ENCODE measurements around the gene OR1J4. TPM values are rescaled to one million over a fixed set of nuclear protein-coding genes. Genes with fewer than 3 reads are reported as not detected.
"Not testable (repeated sequence)": the region's sequence is repeated elsewhere in the genome, so short reads cannot be mapped to it uniquely, and the experiment has no call there.

Gene OR1J4, protein sequence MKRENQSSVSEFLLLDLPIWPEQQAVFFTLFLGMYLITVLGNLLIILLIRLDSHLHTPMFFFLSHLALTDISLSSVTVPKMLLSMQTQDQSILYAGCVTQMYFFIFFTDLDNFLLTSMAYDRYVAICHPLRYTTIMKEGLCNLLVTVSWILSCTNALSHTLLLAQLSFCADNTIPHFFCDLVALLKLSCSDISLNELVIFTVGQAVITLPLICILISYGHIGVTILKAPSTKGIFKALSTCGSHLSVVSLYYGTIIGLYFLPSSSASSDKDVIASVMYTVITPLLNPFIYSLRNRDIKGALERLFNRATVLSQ
- total RNA-seq, result not detected

DNA sequence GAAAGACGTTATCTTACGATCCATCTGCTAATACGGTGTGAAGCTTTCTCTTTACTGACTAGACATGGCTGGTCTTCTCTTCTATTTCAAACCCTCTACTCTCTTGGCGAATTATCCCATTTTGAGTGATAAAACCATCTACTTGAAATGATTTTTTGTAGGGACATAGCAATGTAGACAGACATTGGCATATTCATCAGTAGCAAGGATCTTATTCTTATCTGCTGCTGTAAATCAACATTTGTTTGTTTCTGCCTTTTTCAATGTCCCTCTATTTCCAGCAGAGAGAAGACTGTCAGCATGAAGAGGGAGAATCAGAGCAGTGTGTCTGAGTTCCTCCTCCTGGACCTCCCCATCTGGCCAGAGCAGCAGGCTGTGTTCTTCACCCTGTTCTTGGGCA lies at the start of gene OR1J4:
TSS of gene OR1J4 (plus strand) at position 301 of the 400 bp plus-strand sequence. CDS start at position 301, 0 bp downstream.
- DNase-seq, result no peak

DNA sequence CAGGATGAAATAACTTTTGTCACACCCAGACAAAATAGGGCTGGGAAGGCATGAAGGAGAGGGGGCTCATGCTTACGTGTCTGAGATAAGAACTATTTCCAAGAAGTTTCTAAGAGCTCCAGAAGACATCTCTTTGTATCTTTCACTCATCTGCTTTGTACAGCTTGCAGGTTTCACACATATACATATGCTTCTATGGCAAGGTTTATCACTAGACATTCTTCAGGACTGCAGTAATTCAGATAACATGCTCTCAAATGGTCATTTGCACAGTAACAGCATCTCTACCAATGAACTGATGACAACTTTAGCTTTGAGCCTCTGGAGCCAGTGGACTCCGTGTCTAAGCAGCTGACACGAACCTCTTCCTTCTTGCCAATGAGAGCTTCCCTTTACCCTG lies 44.4 kb upstream of the OR1J4 start:
- DNase-seq, result no peak

DNA sequence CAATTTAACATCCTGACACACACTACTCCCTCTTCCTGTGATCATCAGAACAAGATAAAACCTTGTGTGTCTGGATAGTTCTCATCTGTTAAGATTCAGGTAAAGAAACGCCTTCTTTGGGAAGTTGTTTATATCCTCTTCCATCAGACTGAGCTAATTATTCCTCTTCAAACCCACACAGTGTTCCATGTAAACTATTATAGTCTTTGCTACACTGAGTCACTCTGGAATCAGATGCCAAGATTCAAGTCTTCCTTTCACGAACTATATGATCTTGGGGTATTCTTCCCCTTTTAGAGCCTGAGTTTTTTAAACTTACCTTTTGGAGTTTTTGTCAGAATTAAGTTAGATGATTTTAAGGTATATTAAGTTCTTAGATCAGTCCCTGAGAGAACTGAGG lies 43.2 kb upstream of the OR1J4 start:
- DNase-seq, result no peak

DNA sequence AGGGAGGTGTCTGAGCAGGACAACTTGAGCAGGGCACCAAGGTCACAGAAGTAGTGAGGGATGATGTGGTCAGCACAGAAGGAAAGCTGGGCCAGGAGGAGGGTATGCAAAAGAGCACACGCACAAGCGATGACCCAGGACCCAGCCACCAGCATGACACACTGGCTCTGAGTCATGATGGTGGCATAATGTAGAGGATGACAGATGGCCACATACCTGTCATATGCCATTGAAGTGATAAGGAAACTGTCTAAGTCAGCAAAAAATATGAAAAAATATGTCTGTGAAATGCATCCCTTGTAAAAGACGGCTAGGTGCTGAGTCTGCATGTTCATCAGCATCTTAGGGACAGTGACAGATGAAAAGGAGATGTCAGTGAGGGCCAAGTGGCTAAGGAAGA lies 41.6 kb upstream of the OR1J4 start:
- no peak for DNase-seq

DNA sequence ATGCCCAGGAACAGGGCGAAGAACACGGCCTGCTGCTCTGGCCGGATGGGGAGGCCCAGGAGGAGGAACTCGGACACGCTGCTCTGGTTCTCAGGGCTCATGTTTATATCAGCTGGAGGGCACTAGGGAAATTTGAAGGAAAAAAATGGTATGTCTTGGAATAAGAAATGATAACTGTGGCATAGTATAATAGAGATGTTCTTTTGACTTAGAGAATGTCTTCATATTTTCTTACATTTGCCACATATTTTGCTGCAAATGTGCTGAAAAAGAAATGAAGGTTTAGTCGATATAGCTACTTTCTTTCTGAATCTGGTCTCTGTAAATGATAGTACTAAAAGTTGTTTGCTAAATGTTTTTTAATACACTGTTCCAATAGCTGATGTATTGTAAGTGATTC lies 41.1 kb upstream of the OR1J4 start, which contains the start of gene OR1J1:
TSS of gene OR1J1 (minus strand) at position 101 of the 400 bp plus-strand sequence. CDS start at position 101, 0 bp downstream.
- DNase-seq, result no peak

DNA sequence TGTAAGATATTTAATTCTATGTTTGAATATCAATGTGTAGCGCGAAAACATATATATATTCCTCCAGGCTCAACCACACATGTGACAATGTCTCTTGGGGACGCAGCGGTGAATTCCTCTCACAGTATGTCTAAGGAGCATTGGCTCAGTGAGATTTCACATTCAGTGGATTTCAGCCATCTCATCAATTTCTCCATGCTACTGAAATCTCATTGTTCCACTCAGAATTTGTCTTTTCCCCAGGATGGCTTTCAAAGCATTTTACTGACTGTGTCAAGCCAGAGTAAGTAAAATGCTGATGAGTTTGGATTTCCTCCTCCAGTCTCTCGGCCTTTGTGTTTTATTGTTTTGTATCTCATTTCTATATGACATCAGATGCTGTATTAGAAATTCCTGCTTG lies 39.9 kb upstream of the OR1J4 start:
- no peak for DNase-seq

DNA sequence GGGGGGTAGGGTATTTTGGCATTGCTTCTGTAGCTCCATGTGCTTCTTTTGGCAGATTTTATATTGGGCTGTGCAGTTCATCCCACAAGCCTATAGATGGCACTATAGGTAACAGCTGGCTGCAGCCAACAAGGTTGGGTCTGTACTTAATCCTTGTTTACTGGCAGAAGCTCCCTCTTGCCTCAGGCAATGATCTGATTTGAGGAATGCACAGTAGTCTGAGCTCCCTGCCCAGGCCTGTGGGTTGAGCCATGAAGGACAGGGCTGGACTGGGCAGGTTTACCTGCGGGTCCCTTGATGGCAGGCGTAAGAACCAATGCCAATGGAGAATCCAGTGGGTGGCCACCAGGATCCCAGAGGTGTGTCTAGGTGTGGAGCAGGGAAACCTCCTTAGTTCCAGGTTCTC lies 20.1 kb upstream of the OR1J4 start:
- DNase-seq, result no peak

DNA sequence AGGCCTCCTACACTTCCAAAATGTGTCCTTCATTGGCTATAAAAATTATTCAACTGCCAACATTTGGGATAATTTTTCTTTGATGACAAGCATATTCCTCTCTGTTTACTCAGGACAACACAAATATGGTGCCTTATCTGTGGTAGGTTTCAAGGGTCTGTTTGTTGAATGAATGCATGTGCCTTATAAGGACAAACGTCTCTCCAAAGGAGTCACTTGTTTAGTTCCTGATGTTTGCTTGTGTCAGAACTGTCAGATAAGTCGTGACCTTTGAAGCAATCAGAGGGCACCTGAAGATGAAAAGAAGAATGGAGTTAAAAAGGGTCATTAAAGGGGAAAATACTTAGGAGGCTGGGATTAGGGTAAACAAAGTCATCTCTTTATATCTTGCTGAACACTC lies 12.0 kb upstream of the OR1J4 start:
- no peak for DNase-seq

DNA sequence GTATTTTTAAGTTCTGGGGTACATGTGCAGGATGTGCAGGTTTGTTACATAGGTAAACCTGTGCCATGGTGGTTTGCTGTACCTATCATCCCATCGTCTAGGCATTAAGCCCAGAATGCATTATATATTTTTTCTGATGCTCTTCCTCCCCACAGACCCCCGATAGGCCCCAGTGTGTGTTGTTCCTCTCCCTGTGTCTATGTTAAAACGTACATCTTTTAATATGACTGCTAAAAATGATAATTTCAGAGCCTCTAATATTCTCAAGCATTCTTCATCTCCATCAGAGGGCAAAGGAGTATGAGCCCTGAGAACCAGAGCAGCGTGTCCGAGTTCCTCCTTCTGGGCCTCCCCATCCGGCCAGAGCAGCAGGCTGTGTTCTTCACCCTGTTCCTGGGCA lies 8.4 kb upstream of the OR1J4 start, which contains the start of gene OR1J2:
TSS of gene OR1J2 (plus strand) at position 301 of the 400 bp plus-strand sequence. CDS start at position 301, 0 bp downstream.
- no peak for DNase-seq

DNA sequence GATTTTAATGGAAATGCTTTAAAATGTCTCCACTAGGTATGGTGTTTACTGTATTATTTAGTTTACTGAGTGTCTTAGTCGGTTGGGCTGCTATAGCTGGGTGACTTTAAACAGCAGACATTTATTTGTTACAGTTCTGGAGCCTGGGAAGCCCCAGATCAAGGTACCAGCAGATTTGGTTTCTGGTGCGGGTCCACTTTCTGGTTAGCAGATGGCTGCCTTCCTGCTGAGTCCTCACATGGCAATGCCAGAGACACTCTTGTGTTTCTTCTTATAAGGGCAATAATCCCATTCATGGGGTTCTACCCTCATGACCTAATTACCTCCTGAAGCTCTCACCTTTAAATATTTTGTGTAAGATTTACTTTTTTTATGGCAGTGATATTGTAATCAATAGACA lies 715 bp upstream of the OR1J4 start:
- DNase-seq, result no peak

DNA sequence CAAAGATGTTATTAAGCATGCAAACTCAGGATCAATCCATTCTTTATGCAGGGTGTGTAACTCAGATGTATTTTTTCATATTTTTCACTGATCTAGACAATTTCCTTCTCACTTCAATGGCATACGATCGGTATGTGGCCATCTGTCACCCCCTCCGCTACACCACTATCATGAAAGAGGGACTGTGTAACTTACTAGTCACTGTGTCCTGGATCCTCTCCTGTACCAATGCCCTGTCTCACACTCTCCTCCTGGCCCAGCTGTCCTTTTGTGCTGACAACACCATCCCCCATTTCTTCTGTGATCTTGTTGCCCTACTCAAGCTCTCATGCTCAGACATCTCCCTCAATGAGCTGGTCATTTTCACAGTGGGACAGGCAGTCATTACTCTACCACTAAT lies 435 bp downstream of the OR1J4 start:
- DNase-seq, result no peak

DNA sequence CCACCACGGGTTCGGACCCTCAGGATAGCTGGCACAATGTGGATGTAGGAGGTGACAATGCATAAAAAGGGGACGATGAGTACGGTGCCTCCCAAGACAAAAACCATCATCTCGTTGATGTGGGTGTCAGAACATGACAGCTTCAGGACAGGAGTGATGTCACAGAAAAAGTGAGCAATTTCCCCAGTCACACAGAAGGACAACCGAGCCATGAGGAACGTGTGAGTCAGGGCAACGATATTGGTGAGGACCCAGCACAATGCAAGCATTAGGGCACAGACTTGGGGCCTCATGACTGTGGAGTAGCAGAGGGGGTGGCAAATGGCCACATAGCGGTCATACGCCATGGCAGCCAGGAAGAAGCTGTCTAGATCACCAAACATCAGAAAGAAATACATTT lies 7.7 kb downstream of the OR1J4 start:
- DNase-seq, result no peak

DNA sequence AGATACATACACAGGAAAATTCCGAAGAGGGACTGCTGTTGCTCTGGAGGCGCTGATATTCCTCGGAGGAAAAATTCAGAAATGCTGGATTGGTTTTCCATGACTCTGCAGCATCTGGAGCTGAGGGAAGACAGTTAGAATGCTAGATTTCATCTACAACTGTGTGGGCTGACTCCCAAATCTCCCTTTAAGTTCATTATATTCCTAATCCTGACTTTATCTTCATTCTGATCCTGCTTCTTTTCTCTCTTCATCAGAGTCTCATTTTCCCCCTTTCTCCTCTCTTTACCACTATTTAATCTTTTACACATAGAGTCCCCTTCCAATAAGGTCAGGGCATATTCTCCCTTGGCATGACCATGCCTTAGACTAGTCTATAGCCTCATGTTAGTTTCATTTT lies 8.3 kb downstream of the OR1J4 start, which contains the start of gene OR1N1:
TSS of gene OR1N1 (minus strand) at position 101 of the 400 bp plus-strand sequence. CDS start at position 101, 0 bp downstream.
- DNase-seq, result no peak

DNA sequence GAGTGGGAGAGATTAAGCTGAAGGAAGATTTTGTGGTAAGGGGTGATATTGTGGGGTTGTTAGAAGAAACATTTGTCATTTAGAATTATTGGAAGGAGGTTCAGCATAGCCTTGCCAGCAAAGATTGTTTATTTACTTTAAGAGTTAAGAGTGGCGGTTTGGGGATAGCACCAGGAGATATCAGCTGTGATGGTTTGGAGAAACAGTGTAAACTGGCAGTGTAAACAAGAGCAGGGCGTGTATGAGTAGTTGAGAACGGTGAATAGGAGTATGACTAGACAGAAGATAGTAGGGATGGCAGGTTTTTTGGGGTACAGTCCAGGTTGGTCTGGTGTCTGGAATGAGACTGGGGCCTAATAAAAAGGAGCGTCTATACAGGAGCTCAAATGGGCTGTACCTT lies 12.2 kb downstream of the OR1J4 start:
- DNase-seq, result not testable (repeated sequence)

DNA sequence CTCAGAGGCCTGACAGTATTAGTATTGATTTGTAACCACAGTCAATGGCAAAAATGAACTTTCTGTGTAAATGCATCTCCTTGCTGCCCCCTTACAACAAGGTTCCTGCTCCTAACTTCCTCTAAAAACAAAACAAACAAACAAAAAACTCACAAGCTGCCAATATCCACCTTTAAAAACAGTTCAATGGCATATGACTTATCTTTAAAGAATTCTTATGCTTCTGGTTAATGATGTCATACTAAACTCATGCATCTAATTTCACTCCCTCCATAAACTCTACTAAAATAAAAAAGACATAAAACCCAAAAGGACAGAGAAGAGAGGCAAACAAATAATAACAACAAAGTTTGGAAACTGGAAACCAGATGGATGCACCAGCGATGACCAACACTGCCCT lies 17.2 kb downstream of the OR1J4 start:
- no peak for DNase-seq

DNA sequence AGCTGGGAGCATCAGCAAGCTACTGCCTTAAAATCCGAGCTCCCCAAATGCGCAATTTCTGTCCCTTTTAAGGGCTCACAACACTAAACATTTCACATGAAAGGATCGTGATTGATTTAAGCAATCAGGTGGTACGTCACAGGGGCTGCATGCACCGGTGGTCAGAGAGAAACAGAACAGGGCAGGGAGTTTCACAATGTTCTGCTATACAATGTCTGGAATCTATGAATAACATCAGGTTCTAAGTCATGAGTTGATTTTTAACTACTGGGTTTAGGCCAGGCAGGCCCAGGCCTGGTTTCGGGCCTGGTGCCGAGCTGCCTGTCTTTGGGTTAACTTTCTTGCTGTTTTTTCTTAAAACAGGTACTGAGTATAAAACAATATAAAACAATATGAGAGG lies 18.1 kb downstream of the OR1J4 start:
- not testable (repeated sequence) for DNase-seq

DNA sequence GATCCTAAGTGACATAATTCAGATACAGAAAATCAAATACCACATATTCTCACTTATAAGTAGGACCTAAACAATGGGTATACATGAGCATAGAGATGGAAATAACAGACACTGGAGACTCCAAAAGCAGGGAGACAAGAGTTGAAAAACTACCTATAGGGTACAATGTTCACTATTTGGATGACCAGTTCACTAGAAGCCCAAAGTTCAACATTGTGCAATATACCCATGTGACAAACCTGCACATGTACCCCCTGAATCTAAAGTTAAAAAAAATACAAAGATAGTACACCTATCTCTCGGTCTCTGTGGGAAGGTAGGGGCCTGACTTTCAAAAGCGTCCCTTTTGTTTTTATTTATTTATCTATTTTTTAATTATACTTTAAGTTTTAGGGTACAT lies 19.8 kb downstream of the OR1J4 start:
- DNase-seq, result no peak

DNA sequence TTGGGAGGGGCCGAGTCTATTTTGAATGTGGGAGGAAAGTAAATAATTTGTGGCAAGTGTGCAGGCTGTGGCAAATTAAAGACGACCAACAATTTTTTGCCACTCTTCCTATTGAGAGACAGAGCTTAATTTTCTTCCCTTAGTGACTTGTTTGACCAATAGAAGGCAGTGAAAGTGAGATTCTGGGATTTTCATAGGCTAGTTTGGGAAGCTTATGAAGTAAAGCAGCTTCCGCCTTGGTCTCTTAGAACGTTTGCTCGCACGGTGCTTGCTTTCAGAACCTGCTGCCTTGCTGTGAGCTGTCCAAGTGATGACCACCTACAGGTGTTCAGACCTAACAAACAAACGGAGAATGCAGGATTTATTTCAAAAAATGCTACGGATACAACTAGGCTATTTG lies 27.3 kb downstream of the OR1J4 start:
- DNase-seq, result no peak

DNA sequence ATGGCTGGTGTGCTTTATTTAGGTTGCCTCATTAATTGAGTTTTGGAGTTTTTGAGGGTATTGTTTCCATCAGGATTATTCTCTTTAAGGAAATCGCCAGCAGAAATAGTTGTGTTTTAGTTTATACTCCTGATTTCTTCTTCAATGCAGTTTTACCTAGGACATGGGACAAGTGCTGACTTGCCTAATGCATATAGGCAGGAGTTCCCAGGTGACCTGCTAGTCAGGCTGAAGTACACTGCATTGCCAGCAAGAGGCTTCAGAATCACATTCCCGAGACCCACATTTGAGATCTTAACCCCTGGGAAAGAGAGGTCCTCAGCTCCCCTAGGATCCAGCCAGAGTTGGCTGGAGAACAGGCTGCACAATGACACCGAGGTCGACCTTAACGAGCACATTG lies 32.4 kb downstream of the OR1J4 start:
- DNase-seq, result no peak

DNA sequence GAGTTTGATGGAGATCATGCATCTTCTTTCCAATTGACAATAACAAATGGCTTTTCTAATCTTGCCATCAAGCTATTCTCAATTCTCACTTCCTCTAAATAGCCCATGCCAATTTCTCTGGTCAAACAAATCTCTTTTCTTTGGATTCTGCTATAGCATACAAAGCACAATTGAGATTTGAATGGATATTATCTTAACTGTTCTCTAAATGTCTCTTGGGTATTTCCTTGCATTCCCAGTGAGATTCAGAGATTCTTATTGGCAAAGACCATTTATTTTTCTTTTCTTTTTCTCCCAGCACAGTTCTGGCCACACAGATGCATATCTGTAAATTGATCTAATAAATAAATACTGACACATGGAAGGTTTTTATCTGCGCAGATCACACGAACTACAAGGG lies 33.9 kb downstream of the OR1J4 start, which contains the start of gene OR1N2:
TSS of gene OR1N2 (plus strand) at position 301 of the 400 bp plus-strand sequence. CDS start 100 bp downstream, outside the sequence.
- no peak for DNase-seq

DNA sequence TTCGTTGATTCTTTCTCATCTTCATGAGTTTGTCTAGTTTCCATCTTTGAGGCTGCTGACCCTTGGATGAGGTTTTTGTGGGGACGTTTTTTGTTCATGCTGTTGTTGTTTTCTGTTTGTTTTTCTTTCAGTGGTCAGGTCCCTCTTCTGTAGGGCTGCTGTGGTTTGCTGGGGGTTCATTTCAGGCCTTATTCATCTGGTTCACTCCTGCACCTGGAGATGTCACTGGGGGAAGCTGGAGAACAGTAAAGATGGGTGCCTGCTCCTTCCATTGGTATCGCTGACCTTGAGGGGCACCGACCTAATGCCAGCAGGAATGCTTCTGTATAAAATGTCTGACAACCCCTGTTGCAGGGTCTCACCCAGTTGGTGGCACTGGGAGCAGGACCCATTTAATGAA lies 42.5 kb downstream of the OR1J4 start:
- DNase-seq, result no peak

DNA sequence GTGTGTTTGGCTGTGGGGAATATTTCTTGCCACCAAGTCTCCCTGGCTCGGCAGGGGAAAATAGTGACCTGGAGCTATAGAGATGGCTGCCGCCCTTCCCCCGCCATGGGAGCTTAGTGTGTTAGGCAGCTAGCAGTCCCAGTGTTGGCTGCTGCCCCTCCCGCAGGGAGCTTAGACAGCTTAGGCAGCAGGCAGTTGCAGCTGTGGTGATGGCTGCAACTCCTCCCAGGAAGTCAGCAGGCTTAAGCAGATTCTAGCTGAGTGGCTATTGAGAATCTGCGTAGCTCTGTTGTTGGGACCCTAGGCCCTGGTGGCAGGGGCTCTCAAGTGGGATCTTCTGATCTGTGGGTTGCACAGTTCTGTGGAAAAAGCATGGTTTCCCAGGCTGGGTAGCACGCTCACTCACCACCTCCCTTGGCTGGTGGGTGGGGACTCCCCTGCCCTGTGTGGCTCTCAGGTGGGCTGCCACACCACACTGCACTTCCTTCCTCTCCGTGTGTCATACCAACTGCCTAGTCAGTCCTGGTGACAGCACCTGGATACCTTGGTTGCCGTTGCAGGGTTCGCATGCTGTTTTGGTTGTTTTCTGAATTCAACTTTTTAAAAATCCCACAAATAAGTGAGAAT lies 43.3 kb downstream of the OR1J4 start:
- DNase-seq, result no peak

DNA sequence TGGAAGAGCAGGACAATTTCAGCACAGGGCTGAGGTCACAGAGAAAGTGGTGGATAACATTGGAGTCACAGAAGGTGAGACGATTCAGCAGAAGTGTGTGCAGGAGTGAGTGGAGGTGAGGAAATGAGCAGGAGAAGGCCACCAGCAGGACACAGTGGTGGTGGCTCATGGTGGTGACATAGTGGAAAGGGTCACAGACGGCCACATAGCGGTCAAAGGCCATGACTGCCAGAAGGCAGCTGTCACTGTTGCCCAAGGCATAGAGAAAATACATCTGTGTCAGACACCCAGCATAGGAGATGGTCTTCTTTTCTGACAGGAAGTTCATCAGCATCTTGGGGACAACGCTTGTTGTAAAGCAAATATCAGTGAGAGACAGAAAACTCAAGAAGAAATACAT lies 49.0 kb downstream of the OR1J4 start:
- no peak for DNase-seq
